OCI-LY7 (cell line): Measurements from ENCODE around the gene CD177.
"Not testable (repeated sequence)": the region's sequence is repeated elsewhere in the genome, so short reads cannot be mapped to it uniquely, and the experiment has no call there.

Source experiments
- CTCF ChIP-seq: fragments of 200-600 bp; sonication (generic); conservative IDR thresholded peaks from 2 replicates; pipeline ENCODE4 v1.5.1; 2014; ENCODE audit warnings: mild to moderate bottlenecking, antibody characterized with exemption, low read length, moderate library complexity, mixed read lengths
- EZH2phosphoT487 ChIP-seq: fragments of 200-600 bp; sonication (generic); IDR thresholded peaks from 2 replicates; pipeline ENCODE4 v1.6.1; 2018; ENCODE audit warnings: low read depth, borderline replicate concordance, mild to moderate bottlenecking, mixed run types, antibody characterized with exemption, low read length, moderate library complexity, mixed read lengths

GRCh38 chr19:43390903-43391551 is 37.5 kb downstream of the CD177 start:
- TF ChIP-seq CTCF, EZH2phosphoT487: not testable (repeated sequence)
